GM19099 (cell line): Measurements from ENCODE around the gene C21orf58.
A peak's percentile ranks its signal among the peaks of the same experiment; 100 is the strongest.

Source experiments
- POLR2A ChIP-seq: IDR thresholded peaks from 3 replicates; pipeline ENCODE4 v1.6.1; 2011; ENCODE audit warnings: low read depth; ENCODE audit not compliant: insufficient read length; ENCODE audit errors: extremely low read depth

Gene C21orf58

DNA sequence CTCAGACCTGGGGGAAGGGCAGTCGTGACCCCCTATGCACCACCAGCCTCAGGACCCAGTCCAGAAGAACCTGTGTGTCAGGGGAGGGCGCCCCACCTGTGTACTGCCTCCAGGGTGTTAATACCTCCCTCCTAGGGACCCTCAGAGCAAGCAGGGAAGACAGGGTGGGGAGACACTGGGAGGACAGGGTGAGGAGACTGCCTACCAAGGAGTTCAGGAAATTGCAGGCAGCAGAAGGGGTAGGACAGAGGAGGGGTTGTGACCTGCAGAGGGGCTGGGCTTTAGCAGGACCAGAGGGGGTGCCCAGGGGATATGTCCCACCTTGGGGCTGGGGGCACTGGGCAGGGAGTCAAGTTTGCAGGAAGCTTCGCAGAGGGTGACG, 5.2 kb downstream of the C21orf58 start:
- TF ChIP-seq POLR2A, result no peak

- TF ChIP-seq POLR2A, result peak; percentile 6
These were observed 5.8 kb downstream of the C21orf58 start for GRCh38 chr21:46317710-46318463.

- TF ChIP-seq POLR2A, result no peak
These were observed 6.9 kb downstream of the C21orf58 start for GRCh38 chr21:46316708-46317324.

- TF ChIP-seq POLR2A, result no peak
These were observed 9.1 kb downstream of the C21orf58 start for GRCh38 chr21:46314441-46315020.

DNA sequence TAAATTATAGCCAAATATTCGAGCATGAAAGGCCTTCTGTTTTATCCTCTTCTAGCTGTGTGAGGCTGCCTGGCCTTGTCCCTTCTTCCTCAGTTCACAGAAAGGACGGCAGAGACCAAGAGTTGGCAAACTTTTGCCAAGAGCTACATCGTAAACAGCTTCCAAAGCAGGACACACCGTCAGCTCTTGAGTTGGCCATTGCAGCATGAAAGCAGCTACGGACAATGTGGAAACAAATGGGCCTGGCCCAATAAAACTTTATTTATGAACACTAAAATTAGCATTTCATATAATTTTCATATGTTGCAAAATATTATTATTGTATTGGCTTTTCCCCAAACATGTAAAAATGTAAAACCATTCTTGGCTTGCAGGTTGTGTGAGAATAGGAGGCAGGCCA, 10.7 kb downstream of the C21orf58 start:
- TF ChIP-seq POLR2A, result no peak

GRCh38 chr21:46311568-46311967, 12.1 kb downstream of the C21orf58 start:
- TF ChIP-seq POLR2A, result no peak

GRCh38 chr21:46308431-46308830, 15.2 kb downstream of the C21orf58 start:
- no peak for TF ChIP-seq POLR2A

DNA sequence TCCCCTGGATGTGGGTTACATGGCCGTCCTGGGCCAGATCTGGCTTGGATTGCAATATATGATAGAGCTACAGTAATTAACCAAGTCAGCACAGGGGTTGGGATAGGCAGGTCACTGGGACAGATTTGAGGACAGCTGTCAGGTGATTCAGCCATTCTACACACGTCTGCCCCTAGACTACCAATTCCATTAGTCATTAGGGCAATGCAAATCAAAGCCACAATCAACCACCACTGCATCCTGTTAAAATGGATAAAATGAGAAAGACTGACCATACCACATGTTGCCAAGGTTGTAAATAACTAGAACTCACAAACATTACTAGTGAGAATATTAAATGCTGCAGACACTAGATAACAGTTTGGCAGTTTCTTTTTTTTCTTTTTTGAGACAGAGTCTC, 16.0 kb downstream of the C21orf58 start:
- no peak for TF ChIP-seq POLR2A

DNA sequence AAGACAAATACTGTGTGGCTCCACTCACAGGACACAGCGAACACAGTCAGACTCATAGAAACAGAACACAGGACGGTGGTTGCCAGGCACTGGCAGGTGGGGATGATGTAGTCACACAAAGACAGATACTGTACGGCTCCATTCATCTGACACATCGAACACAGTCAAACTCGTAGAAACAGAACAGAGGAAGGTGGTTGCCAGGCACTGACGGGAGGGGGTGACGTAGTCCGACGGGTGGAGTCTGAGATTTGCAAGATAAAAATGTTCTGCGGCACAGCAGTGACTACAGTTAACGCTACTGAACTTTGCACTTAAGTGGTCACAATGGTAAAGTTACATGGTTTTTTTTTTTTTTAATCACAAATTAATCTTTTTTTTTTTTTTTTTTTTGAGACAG, 18.7 kb downstream of the C21orf58 start:
- no peak for TF ChIP-seq POLR2A

DNA sequence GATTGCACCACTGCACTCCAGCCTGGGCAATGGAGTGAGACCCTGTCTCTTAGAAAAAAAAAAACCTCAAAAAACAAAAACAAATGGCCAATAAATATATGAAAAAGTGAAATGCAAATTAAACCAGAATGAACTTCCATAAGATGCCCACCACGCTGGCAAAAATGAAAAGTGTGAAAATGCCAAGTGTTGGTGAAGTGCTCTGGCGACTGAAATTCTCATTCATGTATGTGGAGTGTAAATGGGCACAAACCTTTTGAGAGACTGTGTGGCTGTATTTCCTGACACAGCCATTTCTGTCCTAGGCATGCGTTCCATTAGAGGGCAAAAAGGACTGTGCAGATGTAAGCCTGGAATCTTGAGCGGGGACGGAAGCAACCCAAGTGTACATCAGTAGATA, 19.2 kb downstream of the C21orf58 start:
- no peak for TF ChIP-seq POLR2A

- no peak for TF ChIP-seq POLR2A
These were observed 21.9 kb downstream of the C21orf58 start for GRCh38 chr21:46301759-46302158.

DNA sequence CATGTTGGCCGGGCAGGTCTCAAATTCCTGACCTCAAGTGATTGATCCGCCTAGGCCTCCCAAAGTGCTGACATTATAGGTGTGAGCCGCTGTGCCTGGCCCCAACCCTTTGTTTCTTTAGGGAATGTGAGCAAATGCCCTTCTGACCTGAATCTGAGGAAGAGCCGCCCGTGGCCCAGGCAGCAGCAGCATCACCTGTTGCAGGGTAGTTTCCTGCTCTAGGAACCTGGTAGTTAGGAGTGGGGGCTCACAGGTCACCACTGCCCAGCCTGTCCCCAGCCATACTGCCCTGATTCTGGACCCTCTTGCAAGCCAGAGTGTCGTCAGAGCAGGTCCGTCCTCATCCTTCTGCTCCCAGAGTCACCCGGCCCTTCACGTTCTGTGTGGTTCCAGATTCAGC, 24.5 kb downstream of the C21orf58 start:
- no peak for TF ChIP-seq POLR2A

DNA sequence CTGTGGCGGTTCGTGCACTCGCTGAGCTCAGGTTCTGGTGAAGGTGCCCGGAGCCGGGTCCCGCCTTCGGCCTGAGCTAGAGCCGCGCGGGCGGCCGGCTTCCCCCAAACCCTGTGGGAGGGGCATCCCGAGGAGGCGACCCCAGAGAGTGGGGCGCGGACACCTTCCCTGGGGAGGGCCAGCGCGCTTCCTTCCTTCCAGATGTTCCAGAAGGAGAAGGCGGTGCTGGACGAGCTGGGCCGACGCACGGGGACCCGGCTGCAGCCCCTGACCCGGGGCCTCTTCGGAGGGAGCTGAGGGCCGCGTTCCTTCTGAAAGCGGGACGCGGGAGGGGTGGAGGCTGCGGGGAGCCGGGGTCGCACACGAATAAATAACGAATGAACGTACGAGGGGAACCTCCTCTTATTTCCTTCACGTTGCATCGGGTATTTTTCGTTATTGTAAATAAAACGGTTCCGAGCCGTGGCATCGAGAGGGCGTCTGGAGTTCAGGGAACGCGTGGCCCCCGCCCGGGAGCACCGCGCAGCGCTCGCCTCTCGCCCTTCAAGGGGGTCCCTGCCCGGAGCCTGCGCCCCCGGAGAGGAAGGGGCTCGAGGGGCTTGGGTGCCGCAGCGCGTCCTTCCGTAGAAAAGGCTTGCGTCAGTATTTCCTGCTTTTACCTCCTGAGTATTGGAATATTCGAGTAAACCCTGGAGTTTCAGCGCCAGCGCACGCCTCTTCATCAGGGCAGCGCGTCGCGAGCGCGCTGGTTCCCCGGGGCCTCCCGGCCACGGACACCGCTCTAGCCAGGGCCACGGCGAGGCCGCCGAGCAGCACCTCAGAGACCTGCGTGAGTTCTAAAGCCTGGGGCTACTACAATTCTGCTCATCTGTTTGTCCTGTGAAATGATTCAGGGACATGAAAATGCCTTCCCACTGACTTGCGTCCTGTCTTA, 26.1 kb downstream of the C21orf58 start:
- no peak for TF ChIP-seq POLR2A

- TF ChIP-seq POLR2A, result no peak
These were observed 27.5 kb downstream of the C21orf58 start for GRCh38 chr21:46295996-46296752.

DNA sequence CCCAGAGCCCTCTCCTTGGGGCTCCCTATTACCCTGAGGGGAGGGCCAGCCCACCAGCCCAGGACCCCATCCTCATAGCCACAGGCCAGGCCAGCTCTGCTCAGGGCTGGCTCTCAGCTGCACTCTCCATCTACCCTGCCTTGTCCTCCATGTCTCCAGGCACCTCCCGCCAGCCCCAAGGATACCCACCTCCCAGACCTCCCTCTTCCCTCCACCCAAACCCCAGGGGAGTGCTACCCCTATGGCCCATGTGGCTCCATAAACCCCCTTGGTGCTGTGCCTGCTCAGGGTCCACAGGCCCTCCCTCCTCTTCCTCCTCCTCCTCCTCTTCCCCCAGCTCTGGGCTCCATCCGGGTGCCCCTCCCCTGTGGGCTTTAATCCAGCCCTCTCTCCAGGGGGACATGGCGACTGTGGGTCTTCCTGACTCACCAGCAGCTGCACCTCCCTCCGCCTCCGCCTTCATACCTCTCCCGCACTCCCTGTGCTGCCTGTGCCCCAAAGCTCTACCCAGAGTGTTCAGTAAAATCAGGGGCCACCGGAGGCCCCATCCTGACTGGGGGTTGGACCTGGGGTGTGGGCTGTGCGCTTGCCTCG, 28.4 kb downstream of the C21orf58 start:
- no peak for TF ChIP-seq POLR2A

- TF ChIP-seq POLR2A, result no peak
These were observed 29.0 kb downstream of the C21orf58 start for GRCh38 chr21:46294647-46295176.
